H9 (cell line): ENCODE measurements around the gene PDCD7. TPM values are rescaled to one million over a fixed set of nuclear protein-coding genes. Genes with fewer than 3 reads are reported as not detected.

Source experiments
- DNase-seq: peaks from one replicate; pipeline ENCODE4 v3.0.0-alpha.2; 2017
- H2AFZ ChIP-seq: one replicate; pipeline ENCODE4 v1.6.1; 2013; ENCODE audit warnings: mild to moderate bottlenecking, low read length, control low read depth, moderate library complexity
- H2AK5ac ChIP-seq: 2 replicates; pipeline ENCODE4 v1.6.1; 2013; ENCODE audit warnings: low read length, control low read depth, mixed read lengths; ENCODE audit not compliant: insufficient read length
- H2BK120ac ChIP-seq: one replicate; pipeline ENCODE4 v1.6.1; 2013; ENCODE audit warnings: low read depth, mild to moderate bottlenecking, low read length, control low read depth, inconsistent platforms; ENCODE audit not compliant: poor library complexity, severe bottlenecking
- H2BK12ac ChIP-seq: 2 replicates; pipeline ENCODE4 v1.6.1; 2013; ENCODE audit warnings: low read length, control low read depth, mixed read lengths, low read depth; ENCODE audit not compliant: insufficient read length
- H2BK15ac ChIP-seq: 2 replicates; pipeline ENCODE4 v1.6.1; 2013; ENCODE audit warnings: low read depth, low read length, control low read depth
- H2BK20ac ChIP-seq: one replicate; pipeline ENCODE4 v1.6.1; 2013; ENCODE audit warnings: low read depth, mild to moderate bottlenecking, low read length, control low read depth, inconsistent platforms; ENCODE audit not compliant: poor library complexity, severe bottlenecking
- H2BK5ac ChIP-seq: 2 replicates; pipeline ENCODE4 v1.6.1; 2013; ENCODE audit warnings: low read length, control low read depth, mixed read lengths; ENCODE audit not compliant: insufficient read length
- H3K14ac ChIP-seq: 2 replicates; pipeline ENCODE4 v1.6.1; 2013; ENCODE audit warnings: low read length, control low read depth; ENCODE audit not compliant: insufficient read depth
- H3K18ac ChIP-seq: 2 replicates; pipeline ENCODE4 v1.6.1; 2013; ENCODE audit warnings: low read depth, mild to moderate bottlenecking, mixed read lengths, low read length, control low read depth; ENCODE audit not compliant: insufficient read length
- H3K23ac ChIP-seq: 2 replicates; pipeline ENCODE4 v1.6.1; 2013; ENCODE audit warnings: low read length, control low read depth, mixed read lengths, low read depth; ENCODE audit not compliant: insufficient read length
- H3K23me2 ChIP-seq: 2 replicates; pipeline ENCODE4 v1.6.1; 2013; ENCODE audit warnings: low read depth, mild to moderate bottlenecking, mixed read lengths, low read length, control low read depth; ENCODE audit not compliant: insufficient read length, poor library complexity, severe bottlenecking
- H3K27ac ChIP-seq: 2 replicates; pipeline ENCODE4 v1.5.1; 2013; ENCODE audit warnings: low read length, control low read depth, mixed read lengths, low read depth; ENCODE audit not compliant: insufficient read length
- H3K27me3 ChIP-seq: 2 replicates; pipeline ENCODE4 v1.6.1; 2013; ENCODE audit warnings: low read length, control low read depth, inconsistent platforms; ENCODE audit not compliant: insufficient read depth
- H3K4ac ChIP-seq: 2 replicates; pipeline ENCODE4 v1.6.1; 2013; ENCODE audit warnings: low read depth, mild to moderate bottlenecking, control low read depth, inconsistent platforms, low read length, moderate library complexity
- H3K4me1 ChIP-seq: 2 replicates; pipeline ENCODE4 v1.6.1; 2013; ENCODE audit warnings: low read length, control low read depth, inconsistent platforms; ENCODE audit not compliant: insufficient read depth
- H3K4me2 ChIP-seq: 2 replicates; pipeline ENCODE4 v1.6.1; 2013; ENCODE audit warnings: low read length, control low read depth, mixed read lengths; ENCODE audit not compliant: insufficient read length, insufficient read depth
- H3K56ac ChIP-seq: 2 replicates; pipeline ENCODE4 v1.6.1; 2013; ENCODE audit warnings: low read depth, mild to moderate bottlenecking, mixed read lengths, low read length, control low read depth; ENCODE audit not compliant: insufficient read length
- H3K79me1 ChIP-seq: 2 replicates; pipeline ENCODE4 v1.6.1; 2013; ENCODE audit warnings: low read depth, mild to moderate bottlenecking, moderate library complexity, low read length, control low read depth, inconsistent platforms; ENCODE audit not compliant: insufficient read depth, poor library complexity, severe bottlenecking
- H3K79me2 ChIP-seq: 2 replicates; pipeline ENCODE4 v1.6.1; 2013; ENCODE audit warnings: low read length, control low read depth, inconsistent platforms; ENCODE audit not compliant: insufficient read depth
- H3K9ac ChIP-seq: 2 replicates; pipeline ENCODE4 v1.6.1; 2013; ENCODE audit warnings: low read length, control low read depth, mixed read lengths; ENCODE audit not compliant: insufficient read length; ENCODE audit errors: extremely low read depth
- H3K9me3 ChIP-seq: one replicate; pipeline ENCODE4 v1.6.1; 2013; ENCODE audit warnings: low read depth, low read length, inconsistent platforms; ENCODE audit not compliant: control insufficient read depth
- H3T11ph ChIP-seq: one replicate; pipeline ENCODE4 v1.6.1; 2013; ENCODE audit warnings: mild to moderate bottlenecking, low read length, control low read depth, inconsistent platforms
- H4K20me1 ChIP-seq: one replicate; pipeline ENCODE4 v1.6.1; 2013; ENCODE audit not compliant: control insufficient read depth, insufficient read length, insufficient read depth
- H4K5ac ChIP-seq: 2 replicates; pipeline ENCODE4 v1.6.1; 2013; ENCODE audit warnings: low read depth, mild to moderate bottlenecking, mixed read lengths, low read length, control low read depth; ENCODE audit not compliant: insufficient read length
- H4K8ac ChIP-seq: replicated peaks from 2 replicates; pipeline ENCODE4 v1.6.1; 2013; ENCODE audit warnings: low read length, control low read depth, mixed read lengths, low read depth; ENCODE audit not compliant: insufficient read length
- H4K91ac ChIP-seq: 2 replicates; pipeline ENCODE4 v1.6.1; 2013; ENCODE audit warnings: low read depth, mild to moderate bottlenecking, moderate library complexity, mixed read lengths, low read length, control low read depth; ENCODE audit not compliant: insufficient read length
- H3K27ac Mint-ChIP-seq, 3 experiments: 2 replicates in 2 of 3; 3 replicates in 1 of 3; pipeline ENCODE4 v1.8.0; 2020 to 2021; ENCODE audit warnings: mixed read lengths in 3 of 3, mild to moderate bottlenecking in 1 of 3, moderate library complexity in 1 of 3
- H3K27me3 Mint-ChIP-seq: 2 replicates; pipeline ENCODE4 v1.8.0; 2021; ENCODE audit warnings: low read depth, mild to moderate bottlenecking, moderate library complexity, mixed read lengths
- H3K36me3 Mint-ChIP-seq, 3 experiments: 2 replicates in 2 of 3; 3 replicates in 1 of 3; pipeline ENCODE4 v1.8.0; 2020 to 2021; ENCODE audit warnings: low read depth in 3 of 3, mixed read lengths in 3 of 3; ENCODE audit not compliant: insufficient read depth in 1 of 3
- H3K4me1 Mint-ChIP-seq, 2 experiments: 2 replicates each; pipeline ENCODE4 v1.8.0; 2020; ENCODE audit warnings: mixed read lengths in 2 of 2
- H3K4me3 Mint-ChIP-seq, 2 experiments: 2 replicates in 1 of 2; 3 replicates in 1 of 2; pipeline ENCODE4 v1.8.0; 2020 to 2021; ENCODE audit warnings: mild to moderate bottlenecking in 2 of 2, mixed read lengths in 2 of 2, moderate library complexity in 1 of 2
- H3K9me3 Mint-ChIP-seq, 2 experiments: 2 replicates in 1 of 2; 3 replicates in 1 of 2; pipeline ENCODE4 v1.8.0; 2020; ENCODE audit warnings: mild to moderate bottlenecking in 2 of 2, mixed read lengths in 2 of 2, moderate library complexity in 1 of 2
- CTCF ChIP-seq: fragments of 200-600 bp; sonication (generic); conservative IDR thresholded peaks from 3 replicates; pipeline ENCODE4 v1.8.0; 2021; ENCODE audit warnings: antibody characterized with exemption, mild to moderate bottlenecking
- WGBS: extraction: QIAGEN DNeasy Blood & Tissue Kit; methylation state at CpG from one replicate; pipeline ENCODE4 v1.1.7; 2013; ENCODE audit warnings: missing lambda C conversion rate, low lambda C conversion rate, mixed read lengths; ENCODE audit not compliant: insufficient read length; ENCODE audit errors: extremely low coverage; 5-methylcytosine and 5-hydroxymethylcytosine counted together
- total RNA-seq: library from RNA; stranded (reverse); gene quantifications from 2 replicates; pipeline ENCODE4 v1.2.1, GENCODE V29; 2021

PDCD7 gene
- total RNA-seq, 1 experiment from 2014 or later: 35.2 TPM

GRCh38 chr15:65174509-65174908, 40.9 kb upstream of the PDCD7 start:
- Histone ChIP-seq H3K4me2 (no peak overlapping the region), H2BK15ac (no peak overlapping the region), H3K9me3 (no peaks in the 10 kb centered on the region), H3K4me1 (no peaks in the 10 kb centered on the region), H2BK120ac (no peak overlapping the region), H3K18ac (no peak overlapping the region), H3K9ac (no peak overlapping the region), H3K23me2 (no peaks in the 10 kb centered on the region), H3T11ph (no peak overlapping the region), H3K23ac (no peak overlapping the region), H2AFZ (no peak overlapping the region), H3K27ac (no peak overlapping the region), H4K91ac (no peak overlapping the region), H2BK12ac (no peak overlapping the region), H3K27me3 (no peaks in the 10 kb centered on the region), H4K5ac (no peak overlapping the region), H2AK5ac (no peak overlapping the region), H2BK20ac (no peak overlapping the region), H3K79me1 (peaks cover 5% of the 10 kb centered on the region), H4K8ac (no peak overlapping the region), H3K14ac (no peak overlapping the region), H3K79me2 (no peaks in the 10 kb centered on the region), H3K4ac (no peak overlapping the region), H3K56ac (no peak overlapping the region), H4K20me1 (no peaks in the 10 kb centered on the region), H2BK5ac (no peak overlapping the region)
- no peak overlapping the region for H3K27ac Mint-ChIP-seq
- peaks cover 16 to 66% (median 45%) of the 10 kb centered on the region in 3 experiments; a peak in 6 of 7 replicates for H3K36me3 Mint-ChIP-seq
- no CpG with 5 or more reads among the region's 5 CpGs for whole genome bisulfite sequencing
- no peaks in the 10 kb centered on the region for H3K27me3 Mint-ChIP-seq
- H3K4me3 Mint-ChIP-seq: no peak overlapping the region
- no peak for DNase-seq
- no peak for TF ChIP-seq CTCF
- H3K9me3 Mint-ChIP-seq: no peaks in the 10 kb centered on the region
- no peaks in the 10 kb centered on the region; a peak in 1 of 4 replicates for H3K4me1 Mint-ChIP-seq
